Measurements from ENCODE around the gene FAM83B.
"Not testable (repeated sequence)": the region's sequence is repeated elsewhere in the genome, so short reads cannot be mapped to it uniquely, and the experiment has no call there.

FAM83B gene

DNA sequence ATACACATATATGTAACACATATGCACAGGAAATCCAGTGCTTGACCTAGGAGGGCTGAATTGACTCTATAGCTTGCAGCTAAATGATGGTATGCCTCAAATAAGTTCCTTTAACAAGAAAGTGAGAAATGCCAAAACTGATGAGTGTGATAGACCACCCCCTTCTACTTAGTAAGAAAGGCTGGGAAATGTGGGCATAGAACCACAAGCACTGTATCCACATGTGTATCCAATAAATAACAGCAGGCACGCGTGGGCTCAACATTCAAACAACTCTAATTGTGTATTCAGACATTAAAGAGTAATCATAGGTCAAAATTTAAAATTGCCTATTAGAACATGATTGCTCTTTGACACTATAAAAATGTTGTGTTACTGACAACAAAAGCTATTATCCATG lies 54.1 kb downstream of the FAM83B start:
- DNase-seq: no peak

DNA sequence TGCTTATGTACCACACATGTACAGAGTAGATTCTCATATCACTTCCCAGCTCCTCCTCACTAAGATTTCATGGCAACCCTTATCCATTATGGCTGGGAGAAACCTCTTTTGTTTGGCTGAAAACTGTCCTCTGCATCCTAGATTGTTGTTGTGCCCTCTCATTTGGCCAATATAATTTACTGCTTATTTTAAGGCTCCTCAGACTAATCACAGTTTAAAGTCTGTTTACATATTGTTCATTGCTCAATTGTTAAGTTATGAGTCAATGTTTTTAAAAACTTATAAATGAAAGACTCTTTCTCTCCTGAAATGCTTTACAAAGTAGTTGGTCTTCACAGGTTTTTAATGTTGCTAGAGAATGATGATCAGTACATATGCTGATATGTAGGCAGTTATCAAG lies 57.3 kb downstream of the FAM83B start:
- DNase-seq: no peak

- DNase-seq: no peak
These were observed 60.8 kb downstream of the FAM83B start for GRCh38 chr6:54907355-54907754.

GRCh38 chr6:54909184-54909583 lies 62.6 kb downstream of the FAM83B start:
- no peak for DNase-seq

DNA sequence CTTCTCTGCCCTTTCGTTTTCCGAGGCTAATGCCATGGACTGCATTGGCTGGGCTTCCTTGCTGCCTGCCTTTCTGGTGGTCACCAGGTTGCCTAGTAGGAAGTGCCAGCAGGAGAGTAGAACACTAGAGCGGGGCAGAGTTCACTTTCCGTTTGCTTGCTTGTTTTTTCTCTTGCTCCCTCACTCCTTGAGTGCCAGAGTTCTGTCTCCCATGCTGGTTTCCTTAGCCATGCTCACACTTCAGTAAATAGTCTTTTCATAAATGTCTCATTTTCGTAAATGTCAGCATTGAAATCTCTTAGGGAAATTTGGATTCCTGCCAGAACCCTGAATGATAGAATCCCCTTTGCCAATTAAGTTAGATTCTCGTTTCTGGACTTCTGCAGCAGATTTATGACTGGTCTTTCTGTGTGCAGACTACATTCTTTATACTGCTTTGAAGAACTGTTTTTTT lies 63.9 kb downstream of the FAM83B start:
- no peak for DNase-seq

GRCh38 chr6:54910921-54911320 lies 64.3 kb downstream of the FAM83B start:
- DNase-seq: no peak

- DNase-seq: no peak
These were observed 66.6 kb downstream of the FAM83B start for GRCh38 chr6:54913211-54913610.

- DNase-seq: no peak
These were observed 70.3 kb downstream of the FAM83B start for GRCh38 chr6:54916858-54917257.

- no peak for DNase-seq
These were observed 74.1 kb downstream of the FAM83B start for GRCh38 chr6:54920628-54921027.

DNA sequence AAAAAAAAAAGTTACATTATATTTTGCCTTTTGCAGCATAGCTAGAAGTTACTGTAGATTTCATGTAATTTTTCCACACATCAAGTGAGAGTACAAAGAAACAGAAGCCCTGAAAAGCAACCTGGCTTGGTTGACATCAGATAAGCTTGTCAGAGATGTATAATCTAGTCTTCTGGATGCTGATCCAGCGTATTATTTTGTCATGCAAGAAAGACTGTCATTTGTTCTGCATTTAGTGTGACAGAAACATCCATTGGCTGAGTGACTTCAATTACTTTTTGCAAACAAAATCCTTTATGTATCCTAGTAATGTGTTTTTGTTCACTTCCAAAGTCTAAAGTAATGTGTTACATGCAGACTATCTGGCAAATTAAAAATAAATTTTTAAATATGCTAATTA lies 75.3 kb downstream of the FAM83B start:
- DNase-seq: no peak

DNA sequence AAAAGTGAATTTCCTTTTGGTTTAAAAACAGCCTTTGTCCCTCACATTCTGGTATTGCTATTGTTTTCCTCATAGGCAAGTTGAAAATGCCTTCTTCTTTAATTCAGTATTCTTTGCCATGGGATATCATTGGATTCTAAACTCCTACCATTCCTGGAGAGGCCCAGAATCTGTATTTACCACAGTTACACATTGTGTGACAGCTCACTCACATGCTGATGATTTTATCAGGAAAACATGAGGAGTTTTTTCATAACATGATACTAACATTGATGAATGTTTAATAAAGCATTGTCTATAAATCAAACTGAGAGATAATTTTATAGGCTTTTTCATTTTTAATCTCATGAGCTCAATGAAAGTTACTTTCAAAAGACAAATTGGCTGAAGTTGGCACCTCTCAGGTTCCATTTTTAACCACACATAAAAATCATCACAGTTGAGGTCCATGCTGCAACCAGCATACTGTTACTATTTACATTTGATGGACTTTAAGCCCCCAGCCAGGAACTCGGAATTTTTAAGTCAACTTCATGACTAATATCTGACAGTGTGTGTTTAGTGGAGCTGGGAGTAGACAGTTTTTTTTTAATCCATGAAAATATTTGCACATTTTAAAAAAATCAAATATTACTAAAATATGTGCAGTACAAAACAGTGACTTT lies 82.8 kb downstream of the FAM83B start:
- no peak for DNase-seq

- no peak for DNase-seq
These were observed 86.1 kb downstream of the FAM83B start for GRCh38 chr6:54932622-54933021.

GRCh38 chr6:54935739-54936138 lies 89.2 kb downstream of the FAM83B start:
- no peak for DNase-seq

DNA sequence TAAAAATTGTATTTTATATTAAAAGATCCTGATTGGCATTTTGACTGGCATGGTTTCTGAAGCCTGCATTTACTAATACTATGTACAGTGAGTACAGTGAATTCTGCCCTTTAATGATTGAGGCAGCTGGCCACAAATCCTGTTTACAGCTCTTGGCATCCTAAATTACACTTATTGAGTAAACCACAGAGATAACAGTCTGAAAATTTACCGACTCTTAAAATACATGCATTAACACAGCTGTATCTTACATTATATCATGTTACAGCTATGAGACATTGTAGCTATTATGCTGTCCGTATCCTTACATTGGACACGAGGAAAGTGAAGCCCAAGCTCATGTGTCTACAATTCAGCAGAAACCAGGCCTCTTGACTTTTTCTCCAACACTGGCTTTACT lies 90.8 kb downstream of the FAM83B start:
- DNase-seq: no peak

- no peak for DNase-seq
These were observed 111.1 kb downstream of the FAM83B start for GRCh38 chr6:54957698-54958097.

DNA sequence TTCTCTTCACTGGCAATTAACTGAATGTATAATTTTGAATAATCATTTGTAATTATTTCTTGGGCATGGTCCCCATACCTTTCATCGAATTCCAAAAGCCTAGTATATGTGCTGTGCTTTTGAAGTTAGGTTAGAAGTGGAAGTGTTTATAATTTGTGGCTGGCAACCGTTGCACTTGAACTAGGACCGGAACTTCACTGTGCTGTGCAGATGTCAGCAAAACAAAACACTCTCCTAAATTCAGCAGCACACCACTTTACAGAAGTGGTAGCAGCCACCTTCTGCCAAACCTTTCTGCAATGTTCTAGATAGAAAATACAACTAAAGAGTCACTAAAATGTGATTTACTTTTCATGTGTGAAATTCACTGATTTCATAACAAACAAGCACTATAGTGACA lies 111.9 kb downstream of the FAM83B start:
- no peak for DNase-seq

DNA sequence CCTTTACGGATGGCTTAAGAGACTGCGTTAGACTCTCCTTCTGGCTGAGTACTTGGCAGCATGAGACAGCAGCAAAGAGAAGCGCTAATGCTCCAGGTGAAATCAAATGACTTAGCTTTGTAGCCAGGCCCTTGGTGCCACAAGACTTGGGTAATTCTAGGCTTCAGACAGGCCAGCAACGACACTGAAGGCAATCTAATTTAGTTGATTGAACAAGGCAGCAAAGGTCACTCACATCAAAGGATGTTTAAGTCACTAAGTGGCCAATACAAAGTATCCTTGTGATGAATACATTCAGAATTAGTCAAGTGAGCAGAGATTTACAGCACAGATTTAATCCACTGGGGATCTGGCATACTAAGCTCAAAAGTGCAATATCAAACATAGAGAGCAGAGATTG lies 113.2 kb downstream of the FAM83B start:
- DNase-seq: no peak

DNA sequence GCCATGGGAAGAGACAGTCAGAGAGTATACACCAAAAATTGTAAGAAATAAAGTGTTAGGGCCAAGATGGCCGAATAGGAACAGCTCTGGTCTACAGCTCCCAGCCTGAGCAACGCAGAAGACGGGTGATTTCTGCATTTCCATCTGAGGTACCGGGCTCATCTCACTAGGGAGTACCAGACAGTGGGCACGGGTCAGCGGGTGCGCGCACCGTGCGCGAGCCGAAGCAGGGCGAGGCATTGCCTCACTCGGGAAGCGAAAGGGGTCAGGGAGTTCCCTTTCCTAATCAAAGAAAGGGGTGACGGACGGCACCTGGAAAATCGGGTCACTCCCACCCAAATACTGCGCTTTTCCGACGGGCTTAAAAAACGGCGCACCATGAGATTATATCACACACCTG lies 114.8 kb downstream of the FAM83B start:
- DNase-seq: not testable (repeated sequence)

GRCh38 chr6:54970337-54970736 lies 123.8 kb downstream of the FAM83B start:
- DNase-seq: no peak

- no peak for DNase-seq
These were observed 125.3 kb downstream of the FAM83B start for GRCh38 chr6:54971825-54972224.

GRCh38 chr6:54979161-54979560 lies 132.6 kb downstream of the FAM83B start:
- not testable (repeated sequence) for DNase-seq

DNA sequence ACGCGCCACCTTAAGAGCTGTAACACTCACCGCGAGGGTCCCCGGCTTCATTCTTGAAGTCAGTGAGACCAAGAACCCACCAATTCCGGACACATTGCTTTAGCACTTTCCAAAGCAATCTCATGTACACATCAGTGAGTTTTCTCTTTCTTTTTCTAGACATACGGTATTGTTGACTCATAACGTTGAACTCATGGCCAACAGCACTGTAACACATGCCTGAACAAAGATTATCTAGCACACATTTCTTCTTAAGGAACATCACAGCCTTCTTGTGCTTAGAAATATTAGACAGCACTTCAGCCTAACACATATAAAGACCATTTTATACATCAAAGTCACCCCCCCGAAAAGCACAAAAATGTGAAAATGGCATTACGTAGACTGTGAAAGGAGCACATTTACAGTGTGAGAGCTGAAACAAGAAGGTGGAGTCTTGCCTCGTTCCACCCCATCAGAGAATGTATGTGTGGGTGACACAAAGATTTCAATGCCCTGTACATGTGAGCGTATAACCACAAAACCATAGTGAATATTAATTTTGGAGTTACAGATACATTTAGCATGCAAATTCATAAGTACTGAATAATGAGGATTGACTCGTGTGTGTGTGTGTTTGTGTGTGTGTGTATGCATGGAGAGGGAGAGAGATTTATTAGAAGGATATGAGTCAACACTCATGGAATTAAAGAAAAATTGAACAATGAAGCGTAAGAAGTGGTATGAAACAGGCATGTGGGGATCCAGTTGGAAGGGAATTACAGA lies 134.1 kb downstream of the FAM83B start:
- no peak for DNase-seq

DNA sequence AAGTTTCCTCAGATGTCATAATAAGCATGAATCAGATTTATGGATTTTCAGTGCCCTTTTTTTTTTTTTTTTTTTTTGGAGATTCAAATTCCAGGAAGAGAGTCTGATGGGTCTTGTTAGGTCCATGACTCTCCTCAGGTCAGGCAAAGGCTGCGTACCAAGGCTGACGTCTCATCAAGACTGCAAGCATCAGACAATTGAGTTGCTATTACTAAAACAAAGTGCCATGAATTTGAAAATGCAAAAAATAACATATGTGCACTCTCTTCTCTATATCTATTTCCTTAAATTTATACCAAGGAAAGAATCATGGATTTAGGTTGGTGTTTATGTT lies 134.7 kb downstream of the FAM83B start:
- no peak for DNase-seq

DNA sequence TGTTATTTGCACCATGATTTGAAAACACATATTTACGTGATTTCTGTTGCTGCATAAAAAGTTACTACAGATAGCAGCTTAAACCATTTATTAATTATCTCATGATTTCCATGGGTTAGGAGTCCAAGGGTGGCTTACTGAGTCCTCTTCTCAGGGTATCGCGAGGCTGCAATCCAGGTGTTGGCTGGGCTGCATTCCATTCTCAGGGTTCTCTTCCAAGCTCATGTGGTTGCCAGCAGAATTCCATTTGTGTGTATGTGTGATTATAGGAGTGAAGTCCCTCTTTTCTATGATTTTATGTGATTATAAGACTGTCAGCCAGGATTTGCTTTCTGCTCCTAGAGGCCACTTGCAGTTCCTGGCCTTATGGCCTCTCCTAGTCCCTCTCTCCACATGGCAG lies 135.1 kb downstream of the FAM83B start:
- DNase-seq: no peak
